ENCODE measurements around the gene NUDT4.

NUDT4 gene

GRCh38 chr12:93377252-93378195 lies at the start of gene NUDT4:
Gene NUDT4, plus strand, starts transcription at chr12:93377925. Its CDS starts 398 bp downstream, at chr12:93378323.
- DNase-seq (ENCODE audit: low spot score) = peak; percentile 97

- DNase-seq (ENCODE audit: low spot score) = no peak
Observed at GRCh38 chr12:93333054-93333453, 44.7 kb upstream of the NUDT4 start.

GRCh38 chr12:93333828-93334227 lies 43.9 kb upstream of the NUDT4 start:
- DNase-seq (ENCODE audit: low spot score) = no peak

GRCh38 chr12:93335603-93336162 lies 42.0 kb upstream of the NUDT4 start:
- DNase-seq (ENCODE audit: low spot score) = no peak

- no peak for DNase-seq (ENCODE audit: low spot score)
Observed at GRCh38 chr12:93336291-93336741, 41.4 kb upstream of the NUDT4 start.

- no peak for DNase-seq (ENCODE audit: low spot score)
Observed at GRCh38 chr12:93338598-93338997, 39.1 kb upstream of the NUDT4 start.

- DNase-seq (ENCODE audit: low spot score) = no peak
Observed at GRCh38 chr12:93339695-93340094, 38.0 kb upstream of the NUDT4 start.

- no peak for DNase-seq (ENCODE audit: low spot score)
Observed at GRCh38 chr12:93341409-93342049, 36.2 kb upstream of the NUDT4 start.

GRCh38 chr12:93347054-93347785 lies 30.5 kb upstream of the NUDT4 start:
- DNase-seq (ENCODE audit: low spot score) = no peak

GRCh38 chr12:93348575-93349435 lies 28.9 kb upstream of the NUDT4 start:
- no peak for DNase-seq (ENCODE audit: low spot score)

- no peak for DNase-seq (ENCODE audit: low spot score)
Observed at GRCh38 chr12:93351726-93352125, 26.0 kb upstream of the NUDT4 start.

- DNase-seq (ENCODE audit: low spot score) = no peak
Observed at GRCh38 chr12:93352321-93352720, 25.4 kb upstream of the NUDT4 start.

- no peak for DNase-seq (ENCODE audit: low spot score)
Observed at GRCh38 chr12:93356214-93356613, 21.5 kb upstream of the NUDT4 start.

- no peak for DNase-seq (ENCODE audit: low spot score)
Observed at GRCh38 chr12:93358058-93358457, 19.7 kb upstream of the NUDT4 start.

- no peak for DNase-seq (ENCODE audit: low spot score)
Observed at GRCh38 chr12:93358821-93359220, 18.9 kb upstream of the NUDT4 start.

- no peak for DNase-seq (ENCODE audit: low spot score)
Observed at GRCh38 chr12:93360688-93361087, 17.0 kb upstream of the NUDT4 start.

- no peak for DNase-seq (ENCODE audit: low spot score)
Observed at GRCh38 chr12:93361151-93361919, 16.4 kb upstream of the NUDT4 start.

- no peak for DNase-seq (ENCODE audit: low spot score)
Observed at GRCh38 chr12:93363841-93364297, 13.9 kb upstream of the NUDT4 start.

- no peak for DNase-seq (ENCODE audit: low spot score)
Observed at GRCh38 chr12:93365616-93366405, 11.9 kb upstream of the NUDT4 start.
